Measurements from ENCODE around the gene ALOXE3.
"Not testable (repeated sequence)": the region's sequence is repeated elsewhere in the genome, so short reads cannot be mapped to it uniquely, and the experiment has no call there.

Gene ALOXE3

GRCh38 chr17:8079291-8080207 lies 38.8 kb downstream of the ALOXE3 start:
- TF ChIP-seq CTCF (conservative IDR thresholded peaks at IDR 0.05; ENCODE audit: low read depth, low read length) = peak; percentile 76
- peak overlapping the region; percentile 42 for H3K4me3 ChIP-seq (ENCODE audit: low read length)
- no peak for DNase-seq (ENCODE audit: low read depth)

- not testable (repeated sequence) for H3K4me3 ChIP-seq (ENCODE audit: low read length); DNase-seq (ENCODE audit: low read depth)
Observed at GRCh38 chr17:8077939-8078338, 40.4 kb downstream of the ALOXE3 start.

GRCh38 chr17:8076502-8077266 lies 41.6 kb downstream of the ALOXE3 start:
- TF ChIP-seq CTCF (conservative IDR thresholded peaks at IDR 0.05; ENCODE audit: low read depth, low read length) = no peak
- no peak for DNase-seq (ENCODE audit: low read depth)
- H3K4me3 ChIP-seq (ENCODE audit: low read length) = no peak overlapping the region

- no peak overlapping the region for H3K4me3 ChIP-seq (ENCODE audit: low read length)
- no peak for DNase-seq (ENCODE audit: low read depth)
- TF ChIP-seq CTCF (conservative IDR thresholded peaks at IDR 0.05; ENCODE audit: low read depth, low read length) = no peak
Observed at GRCh38 chr17:8075574-8076342, 42.6 kb downstream of the ALOXE3 start.

DNA sequence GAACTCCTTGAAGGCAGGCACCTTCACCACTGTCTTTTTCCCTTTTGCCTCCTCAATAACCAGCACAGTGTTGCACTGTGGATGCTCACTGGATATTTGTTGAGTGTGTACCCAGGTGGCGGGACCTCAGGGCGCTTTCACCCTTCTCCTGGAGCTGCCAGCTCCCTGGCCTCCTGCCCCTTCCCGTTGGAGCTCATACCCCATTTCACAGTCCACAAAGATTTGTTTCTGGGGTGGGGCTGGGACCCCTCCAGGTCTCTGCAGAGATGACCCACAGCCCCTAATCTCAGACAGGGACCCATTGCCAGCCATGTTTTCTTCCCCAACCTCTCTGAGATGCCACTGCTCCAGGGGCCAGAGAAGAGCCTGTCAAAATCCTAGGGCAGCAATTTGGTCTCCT lies 43.2 kb downstream of the ALOXE3 start:
- DNase-seq (ENCODE audit: low read depth) = no peak
- TF ChIP-seq CTCF (conservative IDR thresholded peaks at IDR 0.05; ENCODE audit: low read depth, low read length) = no peak
- H3K4me3 ChIP-seq (ENCODE audit: low read length) = no peak overlapping the region

GRCh38 chr17:8074554-8074953 lies 43.8 kb downstream of the ALOXE3 start:
- DNase-seq (ENCODE audit: low read depth) = no peak
- H3K4me3 ChIP-seq (ENCODE audit: low read length) = no peak overlapping the region
- TF ChIP-seq CTCF (conservative IDR thresholded peaks at IDR 0.05; ENCODE audit: low read depth, low read length) = no peak

All from retinal pigment epithelial cell (primary cell).